Osteocyte (in vitro differentiated cells): ENCODE measurements around the gene SH3GL2. TPM values are rescaled to one million over a fixed set of nuclear protein-coding genes. Genes with fewer than 3 reads are reported as not detected.

Source experiments
- DNase-seq: peaks from one replicate; pipeline ENCODE4 v3.0.0; 2021; ENCODE audit warnings: mixed read lengths; ENCODE audit not compliant: unreplicated experiment; ENCODE audit errors: extremely low spot score
- H3K27ac Mint-ChIP-seq: one replicate; pipeline ENCODE4 v1.8.0; 2021; ENCODE audit warnings: mild to moderate bottlenecking, mixed read lengths; ENCODE audit not compliant: unreplicated experiment
- H3K27me3 Mint-ChIP-seq: one replicate; pipeline ENCODE4 v1.8.0; 2021; ENCODE audit warnings: mixed read lengths; ENCODE audit not compliant: unreplicated experiment
- H3K36me3 Mint-ChIP-seq: one replicate; pipeline ENCODE4 v1.8.0; 2021; ENCODE audit warnings: mixed read lengths; ENCODE audit not compliant: unreplicated experiment
- H3K4me1 Mint-ChIP-seq: one replicate; pipeline ENCODE4 v1.8.0; 2021; ENCODE audit warnings: mixed read lengths; ENCODE audit not compliant: unreplicated experiment
- H3K4me3 Mint-ChIP-seq: one replicate; pipeline ENCODE4 v1.8.0; 2021; ENCODE audit warnings: mild to moderate bottlenecking, moderate library complexity, mixed read lengths; ENCODE audit not compliant: unreplicated experiment
- H3K9me3 Mint-ChIP-seq: one replicate; pipeline ENCODE4 v1.8.0; 2021; ENCODE audit warnings: mixed read lengths; ENCODE audit not compliant: unreplicated experiment
- total RNA-seq: library from RNA; stranded (reverse); gene quantifications from 2 replicates; pipeline ENCODE4 v1.2.1, GENCODE V29; 2021
- TF ChIP-seq, protein P1 (sequence below): fragments of 200-600 bp; sonication (generic); IDR thresholded peaks from 2 replicates; pipeline ENCODE4 v1.5.0; 2021; ENCODE audit warnings: antibody characterized with exemption, mild to moderate bottlenecking, moderate library complexity

SH3GL2 gene
- total RNA-seq, 1 donor from 2014 or later, result 0.16 TPM

GRCh38 chr9:17730899-17731298, 152.0 kb downstream of the SH3GL2 start:
- no peaks in the 10 kb centered on the region for H3K27me3 Mint-ChIP-seq
- DNase-seq, result no peak
- no peaks in the 10 kb centered on the region for H3K4me1 Mint-ChIP-seq
- no peaks in the 10 kb centered on the region for H3K36me3 Mint-ChIP-seq
- no peaks in the 10 kb centered on the region for H3K9me3 Mint-ChIP-seq
- no peak overlapping the region for H3K4me3 Mint-ChIP-seq
- TF ChIP-seq, protein P1, sequence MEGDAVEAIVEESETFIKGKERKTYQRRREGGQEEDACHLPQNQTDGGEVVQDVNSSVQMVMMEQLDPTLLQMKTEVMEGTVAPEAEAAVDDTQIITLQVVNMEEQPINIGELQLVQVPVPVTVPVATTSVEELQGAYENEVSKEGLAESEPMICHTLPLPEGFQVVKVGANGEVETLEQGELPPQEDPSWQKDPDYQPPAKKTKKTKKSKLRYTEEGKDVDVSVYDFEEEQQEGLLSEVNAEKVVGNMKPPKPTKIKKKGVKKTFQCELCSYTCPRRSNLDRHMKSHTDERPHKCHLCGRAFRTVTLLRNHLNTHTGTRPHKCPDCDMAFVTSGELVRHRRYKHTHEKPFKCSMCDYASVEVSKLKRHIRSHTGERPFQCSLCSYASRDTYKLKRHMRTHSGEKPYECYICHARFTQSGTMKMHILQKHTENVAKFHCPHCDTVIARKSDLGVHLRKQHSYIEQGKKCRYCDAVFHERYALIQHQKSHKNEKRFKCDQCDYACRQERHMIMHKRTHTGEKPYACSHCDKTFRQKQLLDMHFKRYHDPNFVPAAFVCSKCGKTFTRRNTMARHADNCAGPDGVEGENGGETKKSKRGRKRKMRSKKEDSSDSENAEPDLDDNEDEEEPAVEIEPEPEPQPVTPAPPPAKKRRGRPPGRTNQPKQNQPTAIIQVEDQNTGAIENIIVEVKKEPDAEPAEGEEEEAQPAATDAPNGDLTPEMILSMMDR, result no peak
- no peak overlapping the region for H3K27ac Mint-ChIP-seq

GRCh38 chr9:17731308-17731707, 152.4 kb downstream of the SH3GL2 start:
- H3K4me3 Mint-ChIP-seq, result no peak overlapping the region
- H3K27me3 Mint-ChIP-seq, result no peaks in the 10 kb centered on the region
- H3K4me1 Mint-ChIP-seq, result no peaks in the 10 kb centered on the region
- H3K9me3 Mint-ChIP-seq, result no peaks in the 10 kb centered on the region
- TF ChIP-seq, protein P1, result no peak
- no peaks in the 10 kb centered on the region for H3K36me3 Mint-ChIP-seq
- H3K27ac Mint-ChIP-seq, result no peak overlapping the region
- DNase-seq, result no peak

GRCh38 chr9:17734674-17735073, 155.8 kb downstream of the SH3GL2 start:
- no peak for DNase-seq
- H3K36me3 Mint-ChIP-seq, result no peaks in the 10 kb centered on the region
- no peaks in the 10 kb centered on the region for H3K4me1 Mint-ChIP-seq
- no peak overlapping the region for H3K4me3 Mint-ChIP-seq
- no peaks in the 10 kb centered on the region for H3K9me3 Mint-ChIP-seq
- no peaks in the 10 kb centered on the region for H3K27me3 Mint-ChIP-seq
- no peak overlapping the region for H3K27ac Mint-ChIP-seq
- TF ChIP-seq, protein P1, result no peak

DNA sequence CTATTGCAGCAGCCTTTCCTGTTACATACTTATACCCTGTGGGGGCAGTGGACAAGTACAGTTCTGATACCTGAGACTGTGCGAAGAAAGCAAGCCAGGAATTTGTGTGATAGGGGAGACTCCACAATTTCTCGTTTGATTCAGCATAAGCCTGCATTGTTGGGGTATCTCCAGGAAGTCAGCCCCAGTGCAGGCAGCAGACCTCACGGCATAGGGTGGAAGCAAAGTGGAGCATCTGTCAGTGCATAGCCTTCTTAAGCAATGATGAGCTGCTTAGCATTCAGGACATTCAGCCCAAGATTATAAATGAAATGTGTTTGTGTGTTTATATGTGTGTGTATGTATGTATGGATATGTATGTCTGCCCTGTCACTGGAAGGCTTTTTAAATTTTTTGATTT, 157.0 kb downstream of the SH3GL2 start:
- no peak overlapping the region for H3K27ac Mint-ChIP-seq
- H3K4me3 Mint-ChIP-seq, result no peak overlapping the region
- H3K4me1 Mint-ChIP-seq, result no peaks in the 10 kb centered on the region
- DNase-seq, result no peak
- H3K27me3 Mint-ChIP-seq, result no peaks in the 10 kb centered on the region
- no peaks in the 10 kb centered on the region for H3K36me3 Mint-ChIP-seq
- TF ChIP-seq, protein P1, result no peak
- H3K9me3 Mint-ChIP-seq, result no peaks in the 10 kb centered on the region

GRCh38 chr9:17739022-17739421, 160.2 kb downstream of the SH3GL2 start:
- TF ChIP-seq, protein P1, result no peak
- Mint-ChIP-seq H3K4me3 (no peak overlapping the region), H3K9me3 (no peaks in the 10 kb centered on the region), H3K27ac (no peak overlapping the region), H3K27me3 (peaks cover 5% of the 10 kb centered on the region), H3K36me3 (no peaks in the 10 kb centered on the region), H3K4me1 (no peaks in the 10 kb centered on the region)
- DNase-seq, result no peak
